GM10248 (cell line): ENCODE data around the gene RHOF.

Experiments used
- CTCF ChIA-PET: fragments of 300-600 bp; sonication (Branson Sonifier 250); formaldehyde crosslinking; extraction: SDS; loops from one replicate; lab custom pipeline; 2021; ENCODE audit warnings: antibody characterized with exemption; lab: Yijun Ruan, JAX
- POLR2A ChIA-PET: fragments of 350-650 bp; sonication (Branson Sonifier 250); formaldehyde crosslinking; extraction: SDS; loops from one replicate; lab custom pipeline; 2020; ENCODE audit warnings: antibody characterized with exemption; lab: Yijun Ruan, JAX
- DNase-seq: peaks from one replicate; pipeline ENCODE4 v3.0.0; 2012; ENCODE audit errors: extremely low spot score
- CTCF ChIP-seq: IDR thresholded peaks from 2 replicates; pipeline ENCODE4 v1.5.1; 2012; ENCODE audit warnings: mild to moderate bottlenecking, low read depth; ENCODE audit errors: extremely low read depth, missing control alignments, control extremely low read depth

Gene RHOF

GRCh38 chr12:121770813-121771625 lies 22.5 kb downstream of the RHOF start:
- CTCF ChIA-PET, result interaction anchor here (4.9 to 23.3 kb wide), 2 partner anchors 25 to 75 kb away, joined by 67 to 533 read pairs; partner anchors contain the start of gene RHOF
- TF ChIP-seq CTCF, result no peak
- no peak for DNase-seq
- POLR2A ChIA-PET, result no interaction called here

- no peak for TF ChIP-seq CTCF
- CTCF ChIA-PET, result interaction anchor here (23.3 kb wide), 1 partner anchor 26 kb away, joined by 533 read pairs; the partner anchor contains the start of gene RHOF
- POLR2A ChIA-PET, result no interaction called here
- no peak for DNase-seq
Observed at GRCh38 chr12:121770388-121770787, 23.1 kb downstream of the RHOF start.

- no peak for TF ChIP-seq CTCF
- CTCF ChIA-PET, result interaction anchor here (23.3 kb wide), 1 partner anchor 26 kb away, joined by 533 read pairs; the partner anchor contains the start of gene RHOF
- no peak for DNase-seq
- POLR2A ChIA-PET, result no interaction called here
Observed at GRCh38 chr12:121769831-121770301, 23.6 kb downstream of the RHOF start.

- CTCF ChIA-PET, result interaction anchor here (23.3 kb wide), 1 partner anchor 27 kb away, joined by 533 read pairs; the partner anchor contains the start of gene RHOF
- POLR2A ChIA-PET, result no interaction called here
- TF ChIP-seq CTCF, result no peak
- DNase-seq, result no peak
Observed at GRCh38 chr12:121769297-121769830, 24.1 kb downstream of the RHOF start.

GRCh38 chr12:121767525-121768016 lies 25.9 kb downstream of the RHOF start:
- no peak for TF ChIP-seq CTCF
- no peak for DNase-seq
- ChIA-PET CTCF (interaction anchor here (0.8 to 23.3 kb wide), 3 partner anchors 9 to 73 kb away, joined by 3 to 533 read pairs (median 10); partner anchors contain the start of gene RHOF), POLR2A (interaction anchor here (0.6 kb wide), 1 partner anchor 64 kb away, joined by 3 read pairs; no protein-coding TSS in a partner anchor)

- POLR2A ChIA-PET, result interaction anchor here (0.5 kb wide), 1 partner anchor 8 kb away, joined by 3 read pairs; no protein-coding TSS in a partner anchor
- DNase-seq, result no peak
- CTCF ChIA-PET, result interaction anchor here (1.5 to 23.3 kb wide), 4 partner anchors 9 to 30 kb away, joined by 3 to 533 read pairs (median 30); partner anchors contain the start of gene RHOF
Observed at GRCh38 chr12:121766290-121767039, 27.0 kb downstream of the RHOF start.

More at GRCh38 chr12:121766290-121767039, 27.0 kb downstream of the RHOF start:
- no peak for TF ChIP-seq CTCF
